Spleen (tissue), 11 donors: Measurements from ENCODE around the gene DAPK2. TPM values are rescaled to one million over a fixed set of nuclear protein-coding genes. Genes with fewer than 3 reads are reported as not detected.
A peak's percentile ranks its signal among the peaks of the same experiment; 100 is the strongest.

Experiments used
- DNase-seq: peaks from one replicate; pipeline ENCODE4 v3.0.0-alpha.2; 2020
- H3K27ac ChIP-seq, 8 donors: fragments of 200-600 bp; sonication (generic) in 7 of 8; 1 replicate in 4 of 8; 2 replicates in 4 of 8; pipeline versions ENCODE4 v1.5.0 to v1.8.0; 2016 to 2021; ENCODE audit warnings: inconsistent platforms in 4 of 8, mild to moderate bottlenecking in 4 of 8, moderate library complexity in 1 of 8
- H3K27me3 ChIP-seq, 7 donors: fragments of 200-600 bp; sonication (generic) in 6 of 7; replicated peaks in 1 of 7; 1 replicate in 4 of 7; 2 replicates in 3 of 7; pipeline versions ENCODE4 v1.5.0 to v1.8.0; 2016 to 2021; ENCODE audit warnings: inconsistent platforms in 3 of 7, mild to moderate bottlenecking in 1 of 7
- H3K36me3 ChIP-seq, 6 donors: fragments of 200-600 bp; sonication (generic) in 5 of 6; 1 replicate in 4 of 6; 2 replicates in 2 of 6; pipeline versions ENCODE4 v1.5.0 to v1.8.0; 2016 to 2021; ENCODE audit warnings: inconsistent platforms in 2 of 6
- H3K4me1 ChIP-seq, 6 donors: fragments of 200-600 bp; sonication (generic) in 5 of 6; 1 replicate in 3 of 6; 2 replicates in 3 of 6; pipeline versions ENCODE4 v1.5.0 to v1.8.0; 2016 to 2021; ENCODE audit warnings: inconsistent platforms in 3 of 6
- H3K4me3 ChIP-seq, 8 donors: fragments of 200-600 bp; sonication (generic) in 7 of 8; 1 replicate in 4 of 8; 2 replicates in 4 of 8; pipeline versions ENCODE4 v1.5.0 to v1.8.0; 2016 to 2021; ENCODE audit warnings: inconsistent platforms in 4 of 8, mild to moderate bottlenecking in 4 of 8, moderate library complexity in 2 of 8
- H3K9me3 ChIP-seq, 8 donors: fragments of 200-600 bp; sonication (generic) in 7 of 8; 1 replicate in 4 of 8; 2 replicates in 4 of 8; pipeline versions ENCODE4 v1.5.0 to v1.8.0; 2016 to 2021; ENCODE audit warnings: inconsistent platforms in 4 of 8
- CTCF ChIP-seq, 11 experiments: fragments of 200-600 bp in 7 of 11; fragments of 450-650 bp in 4 of 11; sonication (generic) in 4 of 11; IDR thresholded peaks in 8 of 11; conservative IDR thresholded peaks in 3 of 11; 1 replicate in 7 of 11; 2 replicates in 4 of 11; pipeline versions ENCODE4 v1.4.0 to v1.8.0; 2016 to 2021; ENCODE audit warnings: antibody characterized with exemption in 11 of 11, inconsistent platforms in 4 of 11, mild to moderate bottlenecking in 1 of 11
- POLR2A ChIP-seq, 3 donors: fragments of 450-650 bp; IDR thresholded peaks; one replicate each; pipeline ENCODE4 v1.5.1; 2017; ENCODE audit warnings: antibody characterized with exemption in 3 of 3, mild to moderate bottlenecking in 1 of 3
- POLR2AphosphoS5 ChIP-seq, 3 donors: sonication (generic); formaldehyde crosslinking; IDR thresholded peaks; one replicate each; pipeline ENCODE4 v1.5.1; 2017; ENCODE audit warnings: antibody characterized with exemption in 3 of 3
- WGBS, 5 donors: extraction: QIAGEN DNeasy Blood & Tissue Kit in 3 of 5; methylation state at CpG; one replicate each; pipeline versions ENCODE4 v1.1.5 to v1.1.7; 2013 to 2018; 5-methylcytosine and 5-hydroxymethylcytosine counted together
- intact Hi-C: fragments of 100-400 bp; cut with DNase I; formaldehyde crosslinking; loops from one replicate; pipeline ENCODE4 v1.15.0; 2023; ENCODE audit warnings: low total_unique reads
- polyA plus RNA-seq, 3 donors: library from polyadenylated mRNA; stranded (reverse); fragments of 200-250 nt; gene quantifications; one replicate each; pipeline ENCODE4 v1.2.1, GENCODE V29; 2013
- total RNA-seq, 7 donors: library from RNA; depleted of rRNA in 3 of 7; stranded (reverse); fragments of >200 nt in 3 of 7; fragmentation: NEBNext Ultra II Directional in 4 of 7; extraction: Animal tissue kit (Norgen Biotek cat#: 25700) in 4 of 7; gene quantifications; one replicate each; pipeline versions ENCODE4 v1.1.0 to v1.2.1, GENCODE V29; 2016 to 2021
- donor health status: healthy with polysubstance abuse.
- donor health status: DM: no; HTN: no; CAD: no; lungs with moderate emphysema.
- donor health status: DM: no; HTN: no; CAD: no.
- donor health status: Bipolar disorder and iron deficiency.
- donor health status: healthy.
- donor health status: DM: no; HTN: no; CAD: no.
- donor health status: DM: yes; HTN: yes; CAD: no.

Gene DAPK2
- total and polyA plus RNA-seq, 10 donors, result 4.9 to 38.3 (median 15.5) TPM

- 36 to 76% (median 60%) methylated on average over 3 of the region's 3 CpGs for WGBS, 5 donors
- DNase-seq, result no peak
- no peaks in the 10 kb centered on the region for H3K9me3 ChIP-seq
- H3K27me3 ChIP-seq, result no peaks in the 10 kb centered on the region
- peak overlapping the region in 1 of 8 donors; percentile 22 for H3K4me3 ChIP-seq
- H3K36me3 ChIP-seq, result peaks cover 0 to 35% (median 3%) of the 10 kb centered on the region in 6 donors
- intact Hi-C loops, result no loop called here
- TF ChIP-seq CTCF (IDR thresholded peaks at IDR 0.05 in 8 of 11, conservative IDR thresholded peaks at IDR 0.05 in 3 of 11), result no peak
- TF ChIP-seq POLR2A (IDR thresholded peaks at IDR 0.05), result no peak
- TF ChIP-seq POLR2AphosphoS5 (IDR thresholded peaks at IDR 0.05), result no peak
- H3K4me1 ChIP-seq, result peaks cover 12 to 45% (median 32%) of the 10 kb centered on the region in 6 donors
- H3K27ac ChIP-seq, result peak overlapping the region in 5 of 8 donors; percentile 45 to 77 (median 59)
These were observed 75.5 kb downstream of the DAPK2 start for GRCh38 chr15:63970621-63971426.

- Histone ChIP-seq H3K9me3 (peaks cover 0 to 5% (median 0%) of the 10 kb centered on the region in 8 donors), H3K36me3 (peaks cover 0 to 43% (median 4%) of the 10 kb centered on the region in 6 donors), H3K27me3 (no peaks in the 10 kb centered on the region), H3K27ac (peak overlapping the region in 5 of 8 donors; percentile 45 to 77 (median 59)), H3K4me1 (peaks cover 12 to 45% (median 32%) of the 10 kb centered on the region in 6 donors), H3K4me3 (no peak overlapping the region)
- 74 to 92% (median 80%) methylated on average over 2 of the region's 2 CpGs for WGBS, 5 donors
- DNase-seq, result peak; percentile 21
- TF ChIP-seq CTCF (IDR thresholded peaks at IDR 0.05 in 8 of 11, conservative IDR thresholded peaks at IDR 0.05 in 3 of 11) (no peak), POLR2AphosphoS5 (IDR thresholded peaks at IDR 0.05) (no peak), POLR2A (IDR thresholded peaks at IDR 0.05) (no peak)
- intact Hi-C loops, result no loop called here
These were observed 76.4 kb downstream of the DAPK2 start for GRCh38 chr15:63969652-63970421.

- Histone ChIP-seq H3K9me3 (peaks cover 0 to 13% (median 0%) of the 10 kb centered on the region in 8 donors), H3K27ac (no peak overlapping the region), H3K4me3 (no peak overlapping the region), H3K27me3 (no peaks in the 10 kb centered on the region), H3K36me3 (peaks cover 0 to 43% (median 4%) of the 10 kb centered on the region in 6 donors), H3K4me1 (peaks cover 10 to 45% (median 31%) of the 10 kb centered on the region in 6 donors)
- WGBS, 5 donors, result 92 to 100% (median 96%) methylated on average over 2 to 3 of the region's 3 CpGs
- TF ChIP-seq POLR2AphosphoS5 (IDR thresholded peaks at IDR 0.05) (no peak), POLR2A (IDR thresholded peaks at IDR 0.05) (no peak), CTCF (IDR thresholded peaks at IDR 0.05 in 8 of 11, conservative IDR thresholded peaks at IDR 0.05 in 3 of 11) (no peak)
- peak; percentile 22 for DNase-seq
- intact Hi-C loops, result no loop called here
These were observed 77.6 kb downstream of the DAPK2 start for GRCh38 chr15:63968700-63969099.
